ENCODE data around the gene UBQLN4.
"Not testable (repeated sequence)": the region's sequence is repeated elsewhere in the genome, so short reads cannot be mapped to it uniquely, and the experiment has no call there.

The UBQLN4 gene

GRCh38 chr1:156079762-156080161, 26.2 kb upstream of the UBQLN4 start:
- H3K9ac ChIP-seq (ENCODE audit: low read depth, low read length): no peak overlapping the region
- H3K4me3 ChIP-seq (ENCODE audit: low read depth, low read length): peak overlapping the region; percentile 94
- H3K4me1 ChIP-seq (ENCODE audit: control insufficient read depth, insufficient read depth, low read length): peaks cover 31% of the 10 kb centered on the region
- peaks cover 23% of the 10 kb centered on the region for H3K27me3 ChIP-seq (ENCODE audit: control insufficient read depth, insufficient read depth, low read length)
- H3K36me3 ChIP-seq (ENCODE audit: control insufficient read depth, insufficient read depth, low read length): peaks cover 6% of the 10 kb centered on the region
- no peaks in the 10 kb centered on the region for H3K9me3 ChIP-seq (ENCODE audit: control insufficient read depth, insufficient read depth, low read length)

- Histone ChIP-seq H3K36me3 (ENCODE audit: control insufficient read depth, insufficient read depth, low read length) (peaks cover 6% of the 10 kb centered on the region), H3K27me3 (ENCODE audit: control insufficient read depth, insufficient read depth, low read length) (peaks cover 23% of the 10 kb centered on the region), H3K4me1 (ENCODE audit: control insufficient read depth, insufficient read depth, low read length) (peaks cover 30% of the 10 kb centered on the region), H3K9me3 (ENCODE audit: control insufficient read depth, insufficient read depth, low read length) (no peaks in the 10 kb centered on the region), H3K9ac (ENCODE audit: low read depth, low read length) (no peak overlapping the region), H3K4me3 (ENCODE audit: low read depth, low read length) (no peak overlapping the region)
Observed at GRCh38 chr1:156078728-156079127, 25.1 kb upstream of the UBQLN4 start.

- H3K9ac ChIP-seq (ENCODE audit: low read depth, low read length): no peak overlapping the region
- H3K4me1 ChIP-seq (ENCODE audit: control insufficient read depth, insufficient read depth, low read length): peaks cover 40% of the 10 kb centered on the region
- peaks cover 6% of the 10 kb centered on the region for H3K36me3 ChIP-seq (ENCODE audit: control insufficient read depth, insufficient read depth, low read length)
- H3K4me3 ChIP-seq (ENCODE audit: low read depth, low read length): peak overlapping the region; percentile 61
- peaks cover 23% of the 10 kb centered on the region for H3K27me3 ChIP-seq (ENCODE audit: control insufficient read depth, insufficient read depth, low read length)
- H3K9me3 ChIP-seq (ENCODE audit: control insufficient read depth, insufficient read depth, low read length): no peaks in the 10 kb centered on the region
Observed at GRCh38 chr1:156077430-156077760, 23.8 kb upstream of the UBQLN4 start.

- H3K9ac ChIP-seq (ENCODE audit: low read depth, low read length): no peak overlapping the region
- H3K9me3 ChIP-seq (ENCODE audit: control insufficient read depth, insufficient read depth, low read length): no peaks in the 10 kb centered on the region
- peaks cover 43% of the 10 kb centered on the region for H3K4me1 ChIP-seq (ENCODE audit: control insufficient read depth, insufficient read depth, low read length)
- H3K27me3 ChIP-seq (ENCODE audit: control insufficient read depth, insufficient read depth, low read length): peaks cover 23% of the 10 kb centered on the region
- H3K4me3 ChIP-seq (ENCODE audit: low read depth, low read length): peak overlapping the region; percentile 61
- peaks cover 6% of the 10 kb centered on the region for H3K36me3 ChIP-seq (ENCODE audit: control insufficient read depth, insufficient read depth, low read length)
Observed at GRCh38 chr1:156076609-156077429, 23.2 kb upstream of the UBQLN4 start.

- Histone ChIP-seq H3K36me3 (ENCODE audit: control insufficient read depth, insufficient read depth, low read length) (peaks cover 6% of the 10 kb centered on the region), H3K9me3 (ENCODE audit: control insufficient read depth, insufficient read depth, low read length) (no peaks in the 10 kb centered on the region), H3K27me3 (ENCODE audit: control insufficient read depth, insufficient read depth, low read length) (peaks cover 23% of the 10 kb centered on the region), H3K4me3 (ENCODE audit: low read depth, low read length) (peak overlapping the region; percentile 61), H3K4me1 (ENCODE audit: control insufficient read depth, insufficient read depth, low read length) (peaks cover 45% of the 10 kb centered on the region), H3K9ac (ENCODE audit: low read depth, low read length) (no peak overlapping the region)
Observed at GRCh38 chr1:156075775-156076204, 22.2 kb upstream of the UBQLN4 start.

GRCh38 chr1:156075162-156075561, 21.6 kb upstream of the UBQLN4 start:
- Histone ChIP-seq H3K4me1 (ENCODE audit: control insufficient read depth, insufficient read depth, low read length) (peaks cover 45% of the 10 kb centered on the region), H3K36me3 (ENCODE audit: control insufficient read depth, insufficient read depth, low read length) (peaks cover 6% of the 10 kb centered on the region), H3K9me3 (ENCODE audit: control insufficient read depth, insufficient read depth, low read length) (no peaks in the 10 kb centered on the region), H3K4me3 (ENCODE audit: low read depth, low read length) (peak overlapping the region; percentile 0), H3K9ac (ENCODE audit: low read depth, low read length) (no peak overlapping the region), H3K27me3 (ENCODE audit: control insufficient read depth, insufficient read depth, low read length) (peaks cover 23% of the 10 kb centered on the region)

- Histone ChIP-seq H3K27me3 (ENCODE audit: control insufficient read depth, insufficient read depth, low read length) (peaks cover 20% of the 10 kb centered on the region), H3K9ac (ENCODE audit: low read depth, low read length) (no peak overlapping the region), H3K9me3 (ENCODE audit: control insufficient read depth, insufficient read depth, low read length) (no peaks in the 10 kb centered on the region), H3K4me3 (ENCODE audit: low read depth, low read length) (no peak overlapping the region), H3K36me3 (ENCODE audit: control insufficient read depth, insufficient read depth, low read length) (peaks cover 6% of the 10 kb centered on the region), H3K4me1 (ENCODE audit: control insufficient read depth, insufficient read depth, low read length) (peaks cover 43% of the 10 kb centered on the region)
Observed at GRCh38 chr1:156074661-156075060, 21.1 kb upstream of the UBQLN4 start.

GRCh38 chr1:156073740-156074139, 20.1 kb upstream of the UBQLN4 start:
- Histone ChIP-seq H3K9me3 (ENCODE audit: control insufficient read depth, insufficient read depth, low read length) (no peaks in the 10 kb centered on the region), H3K4me1 (ENCODE audit: control insufficient read depth, insufficient read depth, low read length) (peaks cover 41% of the 10 kb centered on the region), H3K4me3 (ENCODE audit: low read depth, low read length) (no peak overlapping the region), H3K27me3 (ENCODE audit: control insufficient read depth, insufficient read depth, low read length) (peaks cover 14% of the 10 kb centered on the region), H3K9ac (ENCODE audit: low read depth, low read length) (no peak overlapping the region), H3K36me3 (ENCODE audit: control insufficient read depth, insufficient read depth, low read length) (peaks cover 6% of the 10 kb centered on the region)

GRCh38 chr1:156073110-156073687, 19.6 kb upstream of the UBQLN4 start:
- H3K4me1 ChIP-seq (ENCODE audit: control insufficient read depth, insufficient read depth, low read length): peaks cover 38% of the 10 kb centered on the region
- H3K27me3 ChIP-seq (ENCODE audit: control insufficient read depth, insufficient read depth, low read length): peaks cover 9% of the 10 kb centered on the region
- H3K9me3 ChIP-seq (ENCODE audit: control insufficient read depth, insufficient read depth, low read length): no peaks in the 10 kb centered on the region
- H3K9ac ChIP-seq (ENCODE audit: low read depth, low read length): no peak overlapping the region
- peaks cover 6% of the 10 kb centered on the region for H3K36me3 ChIP-seq (ENCODE audit: control insufficient read depth, insufficient read depth, low read length)
- no peak overlapping the region for H3K4me3 ChIP-seq (ENCODE audit: low read depth, low read length)

GRCh38 chr1:156072251-156072650, 18.7 kb upstream of the UBQLN4 start:
- no peaks in the 10 kb centered on the region for H3K27me3 ChIP-seq (ENCODE audit: control insufficient read depth, insufficient read depth, low read length)
- H3K4me3 ChIP-seq (ENCODE audit: low read depth, low read length): no peak overlapping the region
- H3K4me1 ChIP-seq (ENCODE audit: control insufficient read depth, insufficient read depth, low read length): peaks cover 34% of the 10 kb centered on the region
- H3K9me3 ChIP-seq (ENCODE audit: control insufficient read depth, insufficient read depth, low read length): no peaks in the 10 kb centered on the region
- peaks cover 6% of the 10 kb centered on the region for H3K36me3 ChIP-seq (ENCODE audit: control insufficient read depth, insufficient read depth, low read length)
- H3K9ac ChIP-seq (ENCODE audit: low read depth, low read length): no peak overlapping the region

- H3K9me3 ChIP-seq (ENCODE audit: control insufficient read depth, insufficient read depth, low read length); H3K27me3 ChIP-seq (ENCODE audit: control insufficient read depth, insufficient read depth, low read length); H3K4me3 ChIP-seq (ENCODE audit: low read depth, low read length); H3K9ac ChIP-seq (ENCODE audit: low read depth, low read length); H3K36me3 ChIP-seq (ENCODE audit: control insufficient read depth, insufficient read depth, low read length): not testable (repeated sequence)
- peaks cover 34% of the 10 kb centered on the region for H3K4me1 ChIP-seq (ENCODE audit: control insufficient read depth, insufficient read depth, low read length)
Observed at GRCh38 chr1:156071332-156071816, 17.8 kb upstream of the UBQLN4 start.

GRCh38 chr1:156070548-156070947, 16.9 kb upstream of the UBQLN4 start:
- Histone ChIP-seq H3K9me3 (ENCODE audit: control insufficient read depth, insufficient read depth, low read length) (no peaks in the 10 kb centered on the region), H3K4me1 (ENCODE audit: control insufficient read depth, insufficient read depth, low read length) (peaks cover 29% of the 10 kb centered on the region), H3K27me3 (ENCODE audit: control insufficient read depth, insufficient read depth, low read length) (no peaks in the 10 kb centered on the region), H3K9ac (ENCODE audit: low read depth, low read length) (no peak overlapping the region), H3K36me3 (ENCODE audit: control insufficient read depth, insufficient read depth, low read length) (no peaks in the 10 kb centered on the region), H3K4me3 (ENCODE audit: low read depth, low read length) (no peak overlapping the region)

Data from iPS-15b (cell line).